ENCODE results near the gene FARS2. TPM values are rescaled to one million over a fixed set of nuclear protein-coding genes. Genes with fewer than 3 reads are reported as not detected.

The FARS2 gene
- total RNA-seq, 4 donors from 2014 or later = 10.6 to 24.9 (median 15.2) TPM

DNA sequence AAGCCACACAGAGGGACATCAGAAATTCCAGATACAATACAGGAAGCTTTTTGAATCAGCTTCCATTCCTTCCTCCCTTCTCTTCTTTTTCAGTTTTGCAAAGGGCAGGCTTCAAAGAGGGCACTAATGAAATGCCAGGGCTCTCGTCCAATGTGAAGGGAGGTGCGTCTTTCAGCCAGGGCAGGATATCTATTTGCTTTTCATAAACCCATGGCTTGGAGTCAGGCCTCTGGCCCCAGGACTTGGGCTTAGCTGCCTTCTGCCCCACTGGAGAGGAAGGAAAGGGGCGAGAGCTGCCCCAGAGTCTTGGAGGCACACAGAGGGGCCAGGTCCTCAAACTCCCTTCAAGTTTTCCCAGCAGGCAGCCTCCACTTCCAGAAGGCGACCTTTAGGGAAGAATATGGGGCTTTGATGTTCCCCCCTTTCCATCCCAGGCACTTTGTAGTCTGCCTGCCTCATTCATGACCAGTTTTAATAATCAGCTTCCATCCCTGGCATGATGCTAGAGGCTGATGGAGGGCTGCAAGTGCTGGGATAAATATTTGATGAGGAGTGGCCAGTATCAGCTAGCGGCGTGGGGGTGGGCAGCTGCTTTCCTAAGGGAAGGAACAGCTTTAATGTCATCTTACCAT is 510.6 kb downstream of the FARS2 start:
- no peak for DNase-seq (ENCODE audit: extremely low spot score)
- TF ChIP-seq, protein P1, sequence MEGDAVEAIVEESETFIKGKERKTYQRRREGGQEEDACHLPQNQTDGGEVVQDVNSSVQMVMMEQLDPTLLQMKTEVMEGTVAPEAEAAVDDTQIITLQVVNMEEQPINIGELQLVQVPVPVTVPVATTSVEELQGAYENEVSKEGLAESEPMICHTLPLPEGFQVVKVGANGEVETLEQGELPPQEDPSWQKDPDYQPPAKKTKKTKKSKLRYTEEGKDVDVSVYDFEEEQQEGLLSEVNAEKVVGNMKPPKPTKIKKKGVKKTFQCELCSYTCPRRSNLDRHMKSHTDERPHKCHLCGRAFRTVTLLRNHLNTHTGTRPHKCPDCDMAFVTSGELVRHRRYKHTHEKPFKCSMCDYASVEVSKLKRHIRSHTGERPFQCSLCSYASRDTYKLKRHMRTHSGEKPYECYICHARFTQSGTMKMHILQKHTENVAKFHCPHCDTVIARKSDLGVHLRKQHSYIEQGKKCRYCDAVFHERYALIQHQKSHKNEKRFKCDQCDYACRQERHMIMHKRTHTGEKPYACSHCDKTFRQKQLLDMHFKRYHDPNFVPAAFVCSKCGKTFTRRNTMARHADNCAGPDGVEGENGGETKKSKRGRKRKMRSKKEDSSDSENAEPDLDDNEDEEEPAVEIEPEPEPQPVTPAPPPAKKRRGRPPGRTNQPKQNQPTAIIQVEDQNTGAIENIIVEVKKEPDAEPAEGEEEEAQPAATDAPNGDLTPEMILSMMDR (IDR thresholded peaks at IDR 0.05) = no peak
- TF ChIP-seq EP300 (IDR thresholded peaks at IDR 0.05) (no peak), POLR2A (IDR thresholded peaks at IDR 0.05; ENCODE audit: low read depth) (no peak), POLR2AphosphoS5 (IDR thresholded peaks at IDR 0.05) (no peak)
- Histone ChIP-seq H3K36me3 (peaks cover 0 to 34% (median 4%) of the 10 kb centered on the region in 4 donors), H3K27me3 (no peaks in the 10 kb centered on the region), H3K9me3 (no peaks in the 10 kb centered on the region), H3K4me1 (no peaks in the 10 kb centered on the region), H3K4me3 (no peak overlapping the region), H3K27ac (replicated peaks in 1 of 4) (no peak overlapping the region)
- 94% methylated on average over 6 of the region's 6 CpGs for WGBS
- intact Hi-C loops (cut with DNase I) = no loop called here

DNA sequence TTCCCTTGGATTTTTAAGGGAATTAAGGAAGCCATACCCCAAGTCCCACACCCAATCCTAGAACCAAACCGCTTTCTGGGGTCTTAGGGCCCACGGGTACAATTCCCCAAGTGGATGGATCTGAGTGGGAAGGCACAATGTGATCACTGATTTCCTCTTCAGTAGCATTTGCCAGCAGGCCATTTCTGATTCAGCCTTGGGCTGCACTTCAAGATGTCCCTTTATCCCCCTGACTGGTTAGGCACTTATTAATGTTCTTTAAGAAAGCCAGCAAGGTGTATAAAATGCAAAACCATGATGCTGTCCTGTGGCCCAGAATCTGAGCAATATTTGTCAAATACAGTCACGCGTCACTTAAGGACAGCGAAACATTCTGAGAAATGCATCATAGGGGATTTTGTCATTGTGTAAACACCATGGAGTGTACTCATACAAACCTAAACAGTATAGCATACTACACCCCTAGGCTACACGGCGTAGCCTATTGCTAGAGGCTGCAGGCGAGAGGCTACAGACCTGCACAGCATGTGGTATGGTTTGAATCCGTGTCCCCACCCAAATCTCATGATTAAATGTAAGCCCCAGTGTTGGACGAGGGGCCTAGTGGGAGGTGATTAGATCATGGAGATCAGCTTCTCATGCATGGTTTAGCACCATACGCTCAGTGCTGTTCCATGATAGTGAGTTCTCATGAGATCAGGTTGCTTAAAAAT is 511.3 kb downstream of the FARS2 start:
- H3K9me3 ChIP-seq = no peaks in the 10 kb centered on the region
- peaks cover 0 to 34% (median 4%) of the 10 kb centered on the region in 4 donors for H3K36me3 ChIP-seq
- H3K27me3 ChIP-seq = no peaks in the 10 kb centered on the region
- intact Hi-C loops (cut with DNase I) = no loop called here
- no peak for DNase-seq (ENCODE audit: extremely low spot score)
- no peaks in the 10 kb centered on the region for H3K4me1 ChIP-seq
- TF ChIP-seq EP300 (IDR thresholded peaks at IDR 0.05) (no peak), POLR2A (IDR thresholded peaks at IDR 0.05; ENCODE audit: low read depth) (no peak), POLR2AphosphoS5 (IDR thresholded peaks at IDR 0.05) (no peak)
- TF ChIP-seq, protein P1 (IDR thresholded peaks at IDR 0.05) = no peak
- H3K4me3 ChIP-seq = no peak overlapping the region
- H3K27ac ChIP-seq (replicated peaks in 1 of 4) = no peak overlapping the region
- WGBS = 95% methylated on average over 9 of the region's 11 CpGs

DNA sequence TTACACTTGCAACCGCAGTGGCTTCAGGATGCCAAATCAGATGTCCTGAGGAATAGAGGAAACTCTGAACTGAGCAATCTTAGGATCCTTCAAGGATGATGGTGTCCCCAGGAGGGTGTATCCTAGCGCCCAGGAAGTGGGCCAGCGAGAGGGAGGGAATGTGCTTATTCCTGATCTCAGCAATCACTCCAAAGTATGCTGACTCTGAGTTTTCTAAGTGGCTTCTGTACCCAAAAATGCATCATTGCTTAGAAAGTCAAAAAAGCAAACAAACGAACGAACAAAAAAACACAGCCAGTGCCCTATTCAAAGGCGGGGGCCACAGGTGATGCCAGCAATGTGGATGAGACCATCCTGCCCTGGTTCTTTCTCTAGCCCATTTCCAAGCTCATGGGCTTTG is 514.8 kb downstream of the FARS2 start:
- H3K4me3 ChIP-seq = no peak overlapping the region
- WGBS = 93% methylated on average over 6 of the region's 6 CpGs
- peaks cover 0 to 34% (median 4%) of the 10 kb centered on the region in 4 donors for H3K36me3 ChIP-seq
- no peaks in the 10 kb centered on the region for H3K4me1 ChIP-seq
- TF ChIP-seq, protein P1 (IDR thresholded peaks at IDR 0.05) = no peak
- TF ChIP-seq POLR2A (IDR thresholded peaks at IDR 0.05; ENCODE audit: low read depth) (no peak), POLR2AphosphoS5 (IDR thresholded peaks at IDR 0.05) (no peak), EP300 (IDR thresholded peaks at IDR 0.05) (no peak)
- no peak for DNase-seq (ENCODE audit: extremely low spot score)
- H3K27me3 ChIP-seq = no peaks in the 10 kb centered on the region
- intact Hi-C loops (cut with DNase I) = no loop called here
- no peaks in the 10 kb centered on the region for H3K9me3 ChIP-seq
- H3K27ac ChIP-seq (replicated peaks in 1 of 4) = no peak overlapping the region

DNA sequence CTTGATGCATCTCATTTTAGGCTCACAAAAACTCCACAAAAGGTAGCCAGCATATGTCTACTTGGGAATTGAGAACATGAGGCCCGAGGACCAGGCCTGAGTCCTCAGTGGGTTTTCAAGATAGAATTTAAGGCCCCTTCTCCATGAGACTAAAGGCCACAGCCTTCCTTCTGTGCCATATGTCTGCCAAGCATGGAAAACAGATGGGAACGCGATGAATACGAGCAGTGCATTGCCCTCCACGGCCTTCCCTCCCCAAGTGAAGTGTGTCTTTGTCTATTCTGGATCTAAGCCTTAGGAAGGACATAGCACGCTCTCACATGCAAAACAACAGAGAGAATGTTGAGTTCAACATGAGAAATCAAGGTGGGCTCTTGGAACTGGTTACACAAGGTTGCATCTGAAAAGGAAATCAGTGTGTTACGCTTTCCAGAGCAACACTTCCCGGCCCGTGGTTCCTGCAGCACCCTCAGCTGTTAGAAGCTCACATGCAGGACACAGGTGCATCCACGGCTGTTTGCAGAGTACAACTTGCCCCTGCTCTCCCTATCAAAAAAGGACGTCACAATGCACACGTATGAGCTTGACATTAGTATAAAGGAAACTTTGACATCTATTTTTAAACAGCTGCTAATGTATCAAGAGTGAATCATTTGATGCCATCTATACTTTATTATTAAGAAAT is 515.5 kb downstream of the FARS2 start:
- H3K27me3 ChIP-seq = no peaks in the 10 kb centered on the region
- peaks cover 0 to 26% (median 2%) of the 10 kb centered on the region in 4 donors for H3K36me3 ChIP-seq
- H3K9me3 ChIP-seq = no peaks in the 10 kb centered on the region
- H3K27ac ChIP-seq (replicated peaks in 1 of 4) = no peak overlapping the region
- no peak overlapping the region for H3K4me3 ChIP-seq
- H3K4me1 ChIP-seq = no peaks in the 10 kb centered on the region
- no peak for TF ChIP-seq POLR2AphosphoS5 (IDR thresholded peaks at IDR 0.05)
- no peak for TF ChIP-seq EP300 (IDR thresholded peaks at IDR 0.05)
- DNase-seq (ENCODE audit: extremely low spot score) = no peak
- intact Hi-C loops (cut with DNase I) = no loop called here
- 88% methylated on average over 12 of the region's 12 CpGs for WGBS

DNA sequence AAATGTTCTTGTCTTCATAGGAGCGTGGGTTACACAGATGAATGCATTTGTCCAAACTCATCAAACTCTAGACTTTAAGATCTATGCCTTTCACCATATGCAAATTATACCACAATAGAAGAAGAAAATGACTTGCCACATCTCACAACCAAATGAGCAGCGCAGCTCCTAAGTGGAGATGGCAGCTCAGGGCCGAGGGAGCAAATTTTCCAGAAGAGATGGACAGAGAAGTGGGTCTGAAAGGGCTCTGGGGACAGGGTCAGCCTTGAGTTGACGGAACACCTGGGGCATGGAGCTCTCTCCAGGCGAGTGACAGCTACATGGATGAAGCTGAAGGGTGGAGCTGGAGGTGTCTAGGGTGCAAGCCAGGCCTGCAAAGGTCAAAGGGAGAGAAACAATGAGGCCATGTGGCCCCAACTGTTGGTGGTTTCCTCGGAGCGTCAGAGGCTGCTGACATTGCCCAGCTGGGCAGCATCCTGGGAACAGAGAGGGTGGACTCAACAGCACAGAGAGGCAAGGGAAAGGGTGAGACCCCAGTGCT is 517.1 kb downstream of the FARS2 start:
- intact Hi-C loops (cut with DNase I) = no loop called here
- DNase-seq (ENCODE audit: extremely low spot score) = no peak
- no peak for TF ChIP-seq EP300 (IDR thresholded peaks at IDR 0.05)
- TF ChIP-seq POLR2AphosphoS5 (IDR thresholded peaks at IDR 0.05) = no peak
- no peak for TF ChIP-seq POLR2A (IDR thresholded peaks at IDR 0.05; ENCODE audit: low read depth)
- TF ChIP-seq, protein P1 (IDR thresholded peaks at IDR 0.05) = no peak
- no peak overlapping the region for H3K4me3 ChIP-seq
- no peaks in the 10 kb centered on the region for H3K27me3 ChIP-seq
- H3K36me3 ChIP-seq = peaks cover 0 to 12% (median 0%) of the 10 kb centered on the region in 4 donors
- 69% methylated on average over 7 of the region's 7 CpGs for WGBS
- no peak overlapping the region for H3K27ac ChIP-seq (replicated peaks in 1 of 4)
- peaks cover 0 to 12% (median 8%) of the 10 kb centered on the region in 4 donors for H3K4me1 ChIP-seq
- H3K9me3 ChIP-seq = no peaks in the 10 kb centered on the region
